Glutamatergic neuron (in vitro differentiated cells): ENCODE results near the gene ATP8A2. TPM values are rescaled to one million over a fixed set of nuclear protein-coding genes. Genes with fewer than 3 reads are reported as not detected.

Source experiments
- DNase-seq: peaks from one replicate; pipeline ENCODE4 v3.0.0; 2022
- H3K27ac Mint-ChIP-seq: one replicate; pipeline ENCODE4 v1.8.0; 2020; ENCODE audit warnings: mild to moderate bottlenecking, mixed read lengths, inconsistent platforms; ENCODE audit not compliant: unreplicated experiment
- H3K27me3 Mint-ChIP-seq: one replicate; pipeline ENCODE4 v1.8.0; 2020; ENCODE audit warnings: mild to moderate bottlenecking, moderate library complexity, mixed read lengths, inconsistent platforms; ENCODE audit not compliant: unreplicated experiment
- H3K36me3 Mint-ChIP-seq: one replicate; pipeline ENCODE4 v1.8.0; 2020; ENCODE audit warnings: mild to moderate bottlenecking, mixed read lengths, inconsistent platforms; ENCODE audit not compliant: unreplicated experiment
- H3K4me1 Mint-ChIP-seq: one replicate; pipeline ENCODE4 v1.8.0; 2020; ENCODE audit warnings: mild to moderate bottlenecking, low read depth, mixed read lengths, inconsistent platforms; ENCODE audit not compliant: unreplicated experiment
- H3K4me3 Mint-ChIP-seq: one replicate; pipeline ENCODE4 v1.8.0; 2020; ENCODE audit warnings: mild to moderate bottlenecking, mixed read lengths, inconsistent platforms; ENCODE audit not compliant: unreplicated experiment
- H3K9me3 Mint-ChIP-seq: one replicate; pipeline ENCODE4 v1.8.0; 2020; ENCODE audit warnings: mild to moderate bottlenecking, moderate library complexity, mixed read lengths, inconsistent platforms; ENCODE audit not compliant: unreplicated experiment
- total RNA-seq: library from RNA; stranded (reverse); fragmentation: NEBNext Ultra II Directional; extraction: Animal tissue kit (Norgen Biotek cat#: 25700); gene quantifications from one replicate; pipeline ENCODE4 v1.2.1, GENCODE V29; 2021; ENCODE audit not compliant: unreplicated experiment
- TF ChIP-seq, protein P1 (sequence below): fragments of 200-600 bp; sonication (generic); IDR thresholded peaks from one replicate; pipeline ENCODE4 v1.5.0; 2021; ENCODE audit not compliant: partially characterized antibody, unreplicated experiment

ATP8A2 gene
- total RNA-seq, 1 donor from 2014 or later: 70.1 TPM

DNA sequence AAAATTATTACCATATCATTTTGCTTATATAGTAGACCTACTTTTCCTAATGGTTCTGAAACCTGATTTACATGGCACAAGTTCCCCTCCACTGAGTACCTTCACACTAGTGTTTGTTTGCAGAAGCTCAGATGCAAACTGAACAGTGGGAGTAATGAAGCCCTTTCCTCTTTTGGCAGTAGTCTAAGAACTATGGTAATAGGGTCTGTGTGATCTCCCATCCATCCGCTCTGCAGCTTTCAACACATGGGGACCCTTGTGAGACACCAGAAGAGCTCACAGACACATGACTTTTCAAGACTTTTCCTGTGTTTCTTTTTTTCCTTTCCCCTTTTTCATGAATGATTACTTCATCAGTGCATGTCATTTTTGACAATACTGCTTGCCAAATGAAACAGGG, 336.0 kb downstream of the ATP8A2 start:
- Mint-ChIP-seq H3K4me1 (peaks cover 9% of the 10 kb centered on the region), H3K4me3 (no peak overlapping the region), H3K36me3 (no peaks in the 10 kb centered on the region), H3K27me3 (no peaks in the 10 kb centered on the region), H3K27ac (no peak overlapping the region), H3K9me3 (no peaks in the 10 kb centered on the region)
- no peak for DNase-seq
- TF ChIP-seq, protein P1, sequence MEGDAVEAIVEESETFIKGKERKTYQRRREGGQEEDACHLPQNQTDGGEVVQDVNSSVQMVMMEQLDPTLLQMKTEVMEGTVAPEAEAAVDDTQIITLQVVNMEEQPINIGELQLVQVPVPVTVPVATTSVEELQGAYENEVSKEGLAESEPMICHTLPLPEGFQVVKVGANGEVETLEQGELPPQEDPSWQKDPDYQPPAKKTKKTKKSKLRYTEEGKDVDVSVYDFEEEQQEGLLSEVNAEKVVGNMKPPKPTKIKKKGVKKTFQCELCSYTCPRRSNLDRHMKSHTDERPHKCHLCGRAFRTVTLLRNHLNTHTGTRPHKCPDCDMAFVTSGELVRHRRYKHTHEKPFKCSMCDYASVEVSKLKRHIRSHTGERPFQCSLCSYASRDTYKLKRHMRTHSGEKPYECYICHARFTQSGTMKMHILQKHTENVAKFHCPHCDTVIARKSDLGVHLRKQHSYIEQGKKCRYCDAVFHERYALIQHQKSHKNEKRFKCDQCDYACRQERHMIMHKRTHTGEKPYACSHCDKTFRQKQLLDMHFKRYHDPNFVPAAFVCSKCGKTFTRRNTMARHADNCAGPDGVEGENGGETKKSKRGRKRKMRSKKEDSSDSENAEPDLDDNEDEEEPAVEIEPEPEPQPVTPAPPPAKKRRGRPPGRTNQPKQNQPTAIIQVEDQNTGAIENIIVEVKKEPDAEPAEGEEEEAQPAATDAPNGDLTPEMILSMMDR: no peak

DNA sequence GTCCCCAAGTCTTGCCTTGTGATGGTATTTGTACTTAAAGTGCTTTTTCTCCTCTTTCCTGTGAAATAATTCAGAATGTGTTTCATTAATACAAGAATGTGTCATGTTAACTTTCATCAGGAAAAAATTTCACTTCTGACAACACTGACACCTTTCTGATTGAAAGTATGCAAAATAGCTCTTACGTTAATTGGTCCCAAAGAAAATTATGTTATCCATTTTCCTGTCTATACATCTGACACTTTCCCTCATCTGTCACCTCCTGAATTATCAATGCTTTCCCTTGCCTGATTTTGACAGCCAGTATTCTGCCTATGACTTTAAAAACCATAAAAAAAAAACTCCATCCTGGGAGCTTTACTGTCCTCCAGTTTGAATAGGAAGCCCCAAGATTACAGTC, 336.5 kb downstream of the ATP8A2 start:
- Mint-ChIP-seq H3K4me3 (no peak overlapping the region), H3K27me3 (no peaks in the 10 kb centered on the region), H3K9me3 (no peaks in the 10 kb centered on the region), H3K4me1 (peaks cover 9% of the 10 kb centered on the region), H3K36me3 (no peaks in the 10 kb centered on the region), H3K27ac (no peak overlapping the region)
- no peak for DNase-seq
- TF ChIP-seq, protein P1: no peak

DNA sequence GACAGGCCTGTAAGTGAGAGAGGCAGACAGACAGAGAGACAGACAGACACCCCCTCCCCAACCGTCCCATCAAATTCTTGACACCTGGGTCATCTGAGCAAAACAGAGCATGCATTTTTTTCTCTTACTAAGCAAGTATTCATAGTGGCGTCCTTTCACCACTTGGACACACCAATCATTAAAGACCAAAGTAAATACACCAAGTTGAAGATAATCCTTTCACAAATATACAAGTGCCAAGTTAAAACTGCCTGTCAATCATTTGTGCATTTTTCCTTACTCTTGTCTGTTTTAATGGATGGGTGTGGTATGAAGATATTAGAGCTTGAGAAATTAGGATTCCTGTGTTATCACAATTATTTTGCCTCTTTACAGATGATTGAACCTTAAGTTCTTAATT, 337.3 kb downstream of the ATP8A2 start:
- no peak for DNase-seq
- Mint-ChIP-seq H3K27ac (no peak overlapping the region), H3K4me1 (peaks cover 9% of the 10 kb centered on the region), H3K36me3 (no peaks in the 10 kb centered on the region), H3K9me3 (no peaks in the 10 kb centered on the region), H3K27me3 (no peaks in the 10 kb centered on the region), H3K4me3 (no peak overlapping the region)
- TF ChIP-seq, protein P1: no peak

DNA sequence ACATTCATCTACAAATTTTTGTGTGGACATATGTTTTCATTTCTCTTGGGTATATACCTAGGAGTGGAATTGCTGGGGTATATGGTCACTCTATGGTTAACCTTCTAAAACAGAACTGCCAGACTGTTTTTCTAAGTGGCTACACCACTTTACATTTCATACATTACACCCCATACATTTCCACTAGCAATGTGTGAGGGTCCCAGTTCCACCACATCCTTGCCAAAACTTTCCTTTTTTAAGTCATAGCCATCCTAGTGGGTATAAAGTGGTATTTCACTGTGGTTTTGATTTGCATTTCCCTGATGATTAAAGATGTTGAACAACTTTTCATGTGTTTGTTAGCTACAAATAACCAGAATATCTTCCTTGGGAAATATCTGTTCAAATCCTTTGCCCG, 344.0 kb downstream of the ATP8A2 start:
- no peaks in the 10 kb centered on the region for H3K9me3 Mint-ChIP-seq
- H3K27ac Mint-ChIP-seq: no peak overlapping the region
- no peaks in the 10 kb centered on the region for H3K36me3 Mint-ChIP-seq
- peaks cover 17% of the 10 kb centered on the region for H3K4me1 Mint-ChIP-seq
- DNase-seq: no peak
- no peaks in the 10 kb centered on the region for H3K27me3 Mint-ChIP-seq
- TF ChIP-seq, protein P1: peak; percentile 12
- H3K4me3 Mint-ChIP-seq: no peak overlapping the region

DNA sequence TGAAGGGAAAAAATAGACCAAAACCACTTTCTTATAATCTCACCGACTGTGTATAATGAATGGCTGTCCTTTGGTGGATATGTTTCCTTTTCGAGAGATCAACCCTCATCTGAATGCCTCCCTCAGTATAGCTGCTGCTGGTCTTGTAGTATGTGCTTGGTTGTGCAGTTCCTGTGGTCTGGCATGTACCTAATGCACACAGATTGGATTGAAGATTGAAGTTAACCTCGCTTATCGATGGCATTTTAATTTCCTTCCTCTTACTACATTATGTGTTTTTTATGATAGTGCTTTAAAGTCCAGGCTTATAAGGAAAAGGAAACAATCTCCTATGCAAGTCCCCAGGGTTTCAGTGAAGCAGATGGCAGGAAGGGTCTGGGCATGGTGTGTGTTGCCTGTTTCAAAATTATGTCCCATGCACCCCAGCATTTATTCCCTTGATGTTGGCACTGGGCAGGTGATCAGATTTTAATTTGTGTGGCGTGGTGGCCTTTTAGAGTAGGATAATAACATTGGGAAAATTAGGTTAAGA, 346.0 kb downstream of the ATP8A2 start:
- H3K4me3 Mint-ChIP-seq: no peak overlapping the region

More for the DNA sequence above, 346.0 kb downstream of the ATP8A2 start:
- Mint-ChIP-seq H3K27me3 (no peaks in the 10 kb centered on the region), H3K9me3 (no peaks in the 10 kb centered on the region), H3K27ac (no peak overlapping the region), H3K36me3 (peaks cover 6% of the 10 kb centered on the region), H3K4me1 (peaks cover 17% of the 10 kb centered on the region)
- TF ChIP-seq, protein P1: no peak
- DNase-seq: no peak
